Loucy (cell line): ENCODE measurements around the gene CEP57.

Source experiments
- EZH2phosphoT487 ChIP-seq: fragments of 200-600 bp; IDR thresholded peaks from 2 replicates; pipeline ENCODE4 v1.6.1; 2018; ENCODE audit warnings: antibody characterized with exemption, mild to moderate bottlenecking, moderate library complexity, borderline replicate concordance
- TF ChIP-seq, protein P1 (sequence below): fragments of 200-600 bp; sonication (generic); conservative IDR thresholded peaks from 2 replicates; pipeline ENCODE4 v1.5.1; 2014; ENCODE audit warnings: mild to moderate bottlenecking, antibody characterized with exemption, low read length

DNA sequence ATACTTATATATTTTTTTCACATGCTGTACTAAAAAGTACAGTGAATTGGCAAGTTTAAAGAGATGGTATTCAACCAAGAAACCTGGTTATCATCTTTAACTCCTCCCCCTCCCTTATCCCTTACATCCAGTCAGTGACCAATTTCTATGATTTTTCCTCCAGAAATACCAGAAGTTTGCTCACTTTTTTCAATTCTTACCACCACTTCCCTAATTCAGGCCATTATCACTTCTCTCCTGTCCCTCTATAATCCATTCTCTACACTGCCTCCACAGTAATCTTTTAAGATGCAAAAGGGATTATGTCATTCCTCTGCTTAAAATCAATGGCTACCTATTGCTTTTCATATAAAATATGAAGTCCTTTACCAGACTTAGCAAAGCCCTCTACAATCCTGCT, 62.8 kb downstream of the CEP57 start:
- TF ChIP-seq, protein P1, sequence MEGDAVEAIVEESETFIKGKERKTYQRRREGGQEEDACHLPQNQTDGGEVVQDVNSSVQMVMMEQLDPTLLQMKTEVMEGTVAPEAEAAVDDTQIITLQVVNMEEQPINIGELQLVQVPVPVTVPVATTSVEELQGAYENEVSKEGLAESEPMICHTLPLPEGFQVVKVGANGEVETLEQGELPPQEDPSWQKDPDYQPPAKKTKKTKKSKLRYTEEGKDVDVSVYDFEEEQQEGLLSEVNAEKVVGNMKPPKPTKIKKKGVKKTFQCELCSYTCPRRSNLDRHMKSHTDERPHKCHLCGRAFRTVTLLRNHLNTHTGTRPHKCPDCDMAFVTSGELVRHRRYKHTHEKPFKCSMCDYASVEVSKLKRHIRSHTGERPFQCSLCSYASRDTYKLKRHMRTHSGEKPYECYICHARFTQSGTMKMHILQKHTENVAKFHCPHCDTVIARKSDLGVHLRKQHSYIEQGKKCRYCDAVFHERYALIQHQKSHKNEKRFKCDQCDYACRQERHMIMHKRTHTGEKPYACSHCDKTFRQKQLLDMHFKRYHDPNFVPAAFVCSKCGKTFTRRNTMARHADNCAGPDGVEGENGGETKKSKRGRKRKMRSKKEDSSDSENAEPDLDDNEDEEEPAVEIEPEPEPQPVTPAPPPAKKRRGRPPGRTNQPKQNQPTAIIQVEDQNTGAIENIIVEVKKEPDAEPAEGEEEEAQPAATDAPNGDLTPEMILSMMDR, result no peak
- TF ChIP-seq EZH2phosphoT487, result no peak
